OCI-LY3 (cell line): ENCODE measurements around the gene ACVR1.

Experiments
- EZH2phosphoT487 ChIP-seq: fragments of 200-600 bp; shearing (Covaris generic); IDR thresholded peaks from 2 replicates; pipeline ENCODE4 v1.6.1; 2018; ENCODE audit warnings: antibody characterized with exemption, mixed run types, low read depth
- TF ChIP-seq, protein P1 (sequence below): fragments of 200-600, 300-600 bp; sonication (generic); IDR thresholded peaks from 2 replicates; pipeline ENCODE4 v1.5.1; 2014; ENCODE audit warnings: antibody characterized with exemption, low read length, low read depth

GRCh38 chr2:157803476-157803875 lies 72.7 kb downstream of the ACVR1 start:
- TF ChIP-seq, protein P1, sequence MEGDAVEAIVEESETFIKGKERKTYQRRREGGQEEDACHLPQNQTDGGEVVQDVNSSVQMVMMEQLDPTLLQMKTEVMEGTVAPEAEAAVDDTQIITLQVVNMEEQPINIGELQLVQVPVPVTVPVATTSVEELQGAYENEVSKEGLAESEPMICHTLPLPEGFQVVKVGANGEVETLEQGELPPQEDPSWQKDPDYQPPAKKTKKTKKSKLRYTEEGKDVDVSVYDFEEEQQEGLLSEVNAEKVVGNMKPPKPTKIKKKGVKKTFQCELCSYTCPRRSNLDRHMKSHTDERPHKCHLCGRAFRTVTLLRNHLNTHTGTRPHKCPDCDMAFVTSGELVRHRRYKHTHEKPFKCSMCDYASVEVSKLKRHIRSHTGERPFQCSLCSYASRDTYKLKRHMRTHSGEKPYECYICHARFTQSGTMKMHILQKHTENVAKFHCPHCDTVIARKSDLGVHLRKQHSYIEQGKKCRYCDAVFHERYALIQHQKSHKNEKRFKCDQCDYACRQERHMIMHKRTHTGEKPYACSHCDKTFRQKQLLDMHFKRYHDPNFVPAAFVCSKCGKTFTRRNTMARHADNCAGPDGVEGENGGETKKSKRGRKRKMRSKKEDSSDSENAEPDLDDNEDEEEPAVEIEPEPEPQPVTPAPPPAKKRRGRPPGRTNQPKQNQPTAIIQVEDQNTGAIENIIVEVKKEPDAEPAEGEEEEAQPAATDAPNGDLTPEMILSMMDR = no peak
- no peak for TF ChIP-seq EZH2phosphoT487
